ENCODE measurements around the gene KIAA1328.

The KIAA1328 gene

DNA sequence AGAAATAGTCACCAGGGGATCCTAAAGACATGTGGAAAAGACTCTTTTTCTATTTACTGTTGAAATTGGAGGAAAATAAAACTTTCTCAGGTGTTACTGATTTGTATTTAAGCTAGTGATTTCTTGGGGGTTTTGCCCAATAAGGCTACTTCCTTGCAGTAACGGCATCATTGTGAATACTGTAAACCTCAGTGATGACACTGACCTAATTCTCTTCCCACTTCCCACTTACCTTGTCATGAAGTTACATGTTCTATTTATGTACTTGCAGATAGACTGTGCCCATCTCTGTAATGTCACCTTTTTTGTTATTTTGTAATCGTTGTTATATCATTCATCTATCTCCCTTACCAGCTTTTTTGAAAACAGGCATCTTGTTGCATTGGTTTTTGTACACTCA is 134.5 kb downstream of the KIAA1328 start:
- DNase-seq: no peak

DNA sequence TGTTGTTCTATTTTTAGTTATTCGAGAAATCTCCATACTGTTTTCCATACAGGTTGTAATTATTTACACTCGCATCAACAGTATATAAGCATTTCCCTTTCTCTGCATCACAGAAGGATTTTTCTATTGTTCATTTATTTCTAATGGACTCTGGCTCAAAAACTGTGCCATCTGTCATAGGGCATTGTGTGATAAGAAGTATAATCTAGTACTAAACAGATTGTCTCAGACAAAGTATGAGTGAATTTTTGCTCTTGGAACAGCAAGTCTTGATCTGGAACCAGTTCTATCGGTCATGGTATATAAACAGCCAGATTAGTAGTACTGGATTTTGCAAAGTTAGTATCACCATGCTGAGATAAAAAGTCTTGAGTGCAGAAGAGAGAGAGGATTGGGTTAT is 145.8 kb downstream of the KIAA1328 start:
- no peak for DNase-seq

DNA sequence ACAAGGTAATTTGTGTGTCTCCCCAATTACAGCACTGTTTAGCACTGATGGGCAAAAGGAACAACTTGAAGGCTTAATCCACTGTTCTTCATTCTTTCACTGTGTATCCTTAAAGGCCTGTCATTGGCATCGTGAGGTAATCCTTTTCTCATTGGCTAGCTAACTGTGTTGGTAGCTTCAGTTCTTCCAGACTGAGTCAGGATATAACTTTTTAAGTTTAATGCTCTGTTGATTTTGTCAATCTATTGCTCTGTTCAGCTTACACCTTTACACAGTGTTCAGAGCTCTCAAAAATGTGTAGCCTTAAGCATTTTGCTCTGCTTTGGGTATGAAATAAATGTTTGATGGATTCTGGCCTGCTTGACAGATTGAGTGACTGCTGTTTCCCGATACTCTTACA is 148.2 kb downstream of the KIAA1328 start:
- DNase-seq: no peak

DNA sequence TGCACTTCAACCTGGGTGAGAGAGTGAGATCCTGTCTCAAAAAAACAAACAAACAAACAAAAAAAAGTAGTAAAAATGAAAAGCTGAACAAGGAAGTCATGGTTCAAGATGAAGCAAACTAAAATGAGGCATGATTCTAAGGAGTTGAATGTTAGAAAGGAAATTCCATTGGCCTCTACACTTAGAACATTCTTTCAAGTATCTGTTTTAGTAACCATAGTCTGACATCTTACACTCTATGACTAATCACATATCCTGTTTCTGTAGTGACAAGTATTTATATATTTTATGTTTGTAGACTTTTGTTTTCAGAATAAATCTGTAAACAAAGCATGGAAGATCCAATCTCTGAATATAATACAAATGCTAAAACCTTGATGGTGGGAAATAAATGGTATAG is 164.1 kb downstream of the KIAA1328 start:
- no peak for DNase-seq

DNA sequence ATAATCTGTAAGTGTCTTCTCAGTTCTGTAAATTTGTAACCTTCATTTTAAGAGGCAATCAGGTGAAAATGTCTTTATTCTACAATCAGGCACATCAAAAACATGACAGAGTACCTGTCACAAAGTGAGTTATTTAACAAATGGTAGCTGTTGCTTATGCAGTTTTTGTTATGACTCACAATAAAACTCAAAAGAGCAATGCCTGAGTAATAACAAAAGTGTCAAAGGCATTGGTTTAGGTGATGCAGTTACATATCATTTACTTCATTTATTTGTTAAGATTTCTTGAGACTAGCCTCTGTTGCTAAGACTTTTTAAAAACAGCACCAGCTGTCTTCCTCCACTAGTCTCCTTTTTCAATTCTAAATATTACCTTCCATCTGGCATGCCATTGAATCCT is 177.8 kb downstream of the KIAA1328 start:
- no peak for DNase-seq

DNA sequence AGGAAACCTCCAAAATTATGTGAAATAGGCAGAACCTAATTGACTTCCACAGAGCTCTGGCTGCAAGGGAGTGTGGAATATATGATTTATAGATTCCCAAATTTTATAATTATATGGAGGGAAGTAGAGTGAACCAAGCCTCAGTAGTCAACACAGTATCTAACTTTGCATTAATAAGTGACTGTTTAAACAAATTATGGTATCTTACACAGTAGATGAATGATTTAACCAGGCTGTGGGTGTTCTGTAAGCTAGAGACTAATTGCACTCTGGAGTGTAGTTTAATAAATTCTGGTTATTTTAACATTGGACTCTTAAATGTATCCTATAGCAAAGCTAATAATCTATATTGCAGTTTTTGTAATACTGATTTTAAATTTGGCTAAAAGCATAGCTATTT is 183.5 kb downstream of the KIAA1328 start:
- no peak for DNase-seq

DNA sequence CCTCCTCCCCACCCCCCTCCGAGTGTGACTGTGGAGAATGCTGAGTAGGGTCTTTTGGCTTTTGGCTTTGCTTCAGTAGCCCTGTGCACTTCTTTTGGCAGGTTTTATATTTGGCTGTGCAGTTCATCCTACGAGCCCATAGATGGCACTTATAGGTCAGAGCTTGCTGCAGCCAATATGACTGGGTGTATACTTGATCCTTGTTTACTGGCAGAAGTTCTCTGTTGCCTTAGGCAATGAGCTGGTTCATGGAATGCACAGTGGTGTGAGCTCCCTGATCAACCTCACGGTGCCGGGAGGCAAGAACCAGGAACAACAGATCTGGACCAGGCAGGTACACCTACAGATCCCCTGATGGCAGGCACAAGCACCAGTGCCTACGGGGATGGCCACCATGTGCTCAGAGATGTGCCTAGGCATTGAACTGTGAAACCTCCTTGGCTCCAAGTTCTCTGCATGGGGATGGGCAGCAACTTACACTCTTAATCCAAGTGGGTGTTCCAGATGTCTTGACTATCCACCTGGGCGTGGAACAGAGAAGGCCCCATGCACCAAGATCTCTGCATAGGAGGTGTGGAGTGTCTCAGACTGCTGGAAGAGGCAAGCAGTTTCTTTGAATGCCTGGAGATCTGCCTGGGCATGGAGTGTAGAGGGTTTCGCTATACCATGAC is 190.4 kb downstream of the KIAA1328 start:
- DNase-seq: no peak

DNA sequence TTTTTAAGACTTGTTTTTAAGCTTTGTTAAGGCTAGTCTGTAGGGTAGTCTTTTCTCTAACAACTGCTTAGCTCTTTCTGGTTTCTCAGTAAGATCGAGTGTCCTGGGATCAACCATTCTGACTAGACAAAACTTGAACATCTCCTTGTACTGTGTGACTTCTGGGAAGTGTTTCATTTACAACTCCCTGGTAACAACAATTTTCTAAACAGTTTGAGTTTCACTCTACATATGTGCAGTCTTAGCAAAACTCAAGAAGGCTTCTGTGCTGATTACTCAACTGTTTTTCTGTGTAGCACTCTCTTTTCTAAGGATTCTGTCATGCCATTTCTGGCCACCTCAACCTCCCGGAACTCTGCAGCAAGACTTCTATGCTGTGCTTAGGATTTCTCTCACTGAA is 204.5 kb downstream of the KIAA1328 start:
- DNase-seq: no peak

DNA sequence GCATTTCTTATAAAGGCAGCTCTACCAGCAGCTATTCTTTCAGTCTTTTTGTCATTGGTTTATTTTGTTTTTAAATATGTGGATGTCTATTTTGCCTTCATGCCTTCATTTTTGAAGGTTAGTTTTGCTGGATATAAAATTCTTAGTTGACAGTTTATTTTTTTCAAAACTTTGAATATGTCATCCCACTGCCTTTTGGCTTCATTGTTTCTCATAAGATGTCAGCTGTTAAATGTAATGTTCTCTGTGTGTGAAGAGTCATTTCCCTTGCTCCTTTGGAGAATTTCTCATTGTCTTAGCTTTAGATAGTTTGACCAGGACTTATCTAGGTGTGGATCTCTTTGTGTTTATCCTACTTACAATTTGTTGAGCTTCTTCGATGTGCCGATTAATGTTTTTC is 213.5 kb downstream of the KIAA1328 start:
- DNase-seq: no peak

DNA sequence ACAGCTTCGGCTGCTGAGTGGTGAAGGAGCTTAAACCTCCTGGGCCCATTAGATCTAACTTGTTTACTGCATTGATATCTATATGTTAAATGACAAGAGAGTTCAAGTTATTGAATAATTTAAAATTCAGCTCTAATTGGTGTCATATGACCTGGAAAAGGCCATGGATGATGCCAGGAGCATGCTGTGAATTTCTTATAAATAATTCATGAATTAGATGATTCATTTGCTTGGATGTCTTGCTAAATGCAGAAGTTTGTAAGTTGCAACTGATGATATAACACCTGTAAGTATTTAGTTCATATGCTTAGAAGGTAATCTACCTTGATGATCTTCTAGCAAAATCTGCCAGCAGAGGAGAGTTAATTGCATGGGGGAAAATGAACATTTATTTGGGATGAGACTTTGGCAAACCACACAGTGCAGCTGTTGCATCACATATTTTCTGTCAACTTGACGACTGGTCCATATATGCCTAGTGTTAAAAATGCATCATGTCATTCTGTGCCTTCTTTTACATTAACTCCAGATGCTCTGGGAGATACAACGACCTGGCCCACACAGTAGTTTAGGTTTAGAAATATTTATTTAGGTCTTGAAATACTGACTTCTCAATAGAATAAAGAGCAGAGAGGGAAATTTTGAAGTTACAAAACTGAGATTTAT is 226.3 kb downstream of the KIAA1328 start:
- no peak for DNase-seq

DNA sequence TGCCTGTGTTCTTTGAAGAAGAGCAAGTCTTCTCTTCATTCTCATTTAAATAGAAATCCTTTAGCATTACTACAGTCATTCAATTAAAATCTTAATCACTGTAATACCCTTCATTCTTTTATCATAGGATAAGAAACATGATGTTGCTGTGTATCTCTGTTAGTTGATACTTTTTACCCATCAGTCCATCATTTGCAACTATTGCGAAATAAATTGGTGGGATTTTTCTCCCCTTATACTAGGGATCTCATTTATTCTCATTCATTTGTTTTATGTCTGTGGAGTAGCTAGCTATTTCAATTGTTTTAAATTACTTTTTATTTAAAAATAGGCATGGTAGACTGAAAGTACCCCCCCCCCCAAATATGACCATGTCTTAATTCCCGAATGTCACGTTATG is 235.3 kb downstream of the KIAA1328 start:
- DNase-seq: no peak

DNA sequence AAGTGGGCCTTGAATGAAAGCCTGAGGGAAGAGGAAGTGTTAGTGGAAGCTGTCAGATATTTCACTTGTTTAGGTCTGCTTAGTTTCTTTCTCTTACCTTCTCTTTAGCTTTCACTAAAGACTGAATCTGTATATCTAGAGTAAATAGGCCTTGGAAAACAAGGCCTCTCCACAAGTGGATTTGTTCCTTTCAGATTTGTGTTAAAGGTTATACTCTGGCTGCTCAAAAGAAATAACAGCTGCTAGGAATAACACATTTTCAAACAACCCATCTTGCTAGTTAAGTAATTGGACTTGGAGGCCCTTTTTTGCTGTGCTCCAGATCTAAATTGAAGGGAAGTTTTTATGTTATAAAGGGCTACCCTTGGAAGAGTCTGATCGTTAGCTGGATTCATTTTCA is 236.3 kb downstream of the KIAA1328 start:
- no peak for DNase-seq

DNA sequence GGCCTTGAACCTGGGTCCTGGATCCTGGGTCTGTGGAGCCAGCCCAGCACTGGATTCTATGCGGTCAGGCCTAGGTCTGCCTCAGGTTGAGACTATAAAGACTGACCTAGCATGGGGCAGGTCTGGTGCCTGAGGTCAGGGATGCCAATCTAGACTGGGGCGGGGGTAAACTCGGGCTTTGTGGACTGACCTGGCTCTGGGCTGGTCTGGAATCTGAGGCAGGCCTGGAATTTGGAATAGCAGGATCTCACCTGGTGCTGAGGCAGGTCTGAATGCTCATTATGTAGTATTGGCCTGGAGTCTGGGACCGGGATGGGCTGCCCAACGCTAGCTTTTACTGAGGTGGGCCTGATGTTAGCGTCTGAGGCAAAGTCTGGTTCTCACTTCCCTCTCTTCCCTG is 256.0 kb downstream of the KIAA1328 start:
- DNase-seq: no peak

DNA sequence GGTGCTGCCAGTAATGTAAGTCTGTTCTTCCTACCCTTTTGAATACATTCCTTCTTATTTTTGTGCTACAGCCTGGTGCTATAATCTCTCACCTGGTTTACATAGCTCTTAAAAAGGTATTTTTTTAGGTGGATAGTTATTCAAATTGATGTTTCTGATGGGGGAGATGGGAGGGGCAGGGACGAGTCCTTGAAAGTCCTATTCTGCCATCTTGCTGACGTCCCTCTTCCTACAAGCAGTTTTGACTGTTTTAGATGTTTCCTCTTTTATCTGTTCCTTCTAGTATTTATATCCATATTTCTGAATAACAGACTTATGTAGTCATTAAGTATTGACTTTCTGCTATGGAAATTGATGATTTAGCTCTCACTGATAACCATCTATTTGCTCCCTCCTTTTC is 256.4 kb downstream of the KIAA1328 start:
- DNase-seq: no peak

DNA sequence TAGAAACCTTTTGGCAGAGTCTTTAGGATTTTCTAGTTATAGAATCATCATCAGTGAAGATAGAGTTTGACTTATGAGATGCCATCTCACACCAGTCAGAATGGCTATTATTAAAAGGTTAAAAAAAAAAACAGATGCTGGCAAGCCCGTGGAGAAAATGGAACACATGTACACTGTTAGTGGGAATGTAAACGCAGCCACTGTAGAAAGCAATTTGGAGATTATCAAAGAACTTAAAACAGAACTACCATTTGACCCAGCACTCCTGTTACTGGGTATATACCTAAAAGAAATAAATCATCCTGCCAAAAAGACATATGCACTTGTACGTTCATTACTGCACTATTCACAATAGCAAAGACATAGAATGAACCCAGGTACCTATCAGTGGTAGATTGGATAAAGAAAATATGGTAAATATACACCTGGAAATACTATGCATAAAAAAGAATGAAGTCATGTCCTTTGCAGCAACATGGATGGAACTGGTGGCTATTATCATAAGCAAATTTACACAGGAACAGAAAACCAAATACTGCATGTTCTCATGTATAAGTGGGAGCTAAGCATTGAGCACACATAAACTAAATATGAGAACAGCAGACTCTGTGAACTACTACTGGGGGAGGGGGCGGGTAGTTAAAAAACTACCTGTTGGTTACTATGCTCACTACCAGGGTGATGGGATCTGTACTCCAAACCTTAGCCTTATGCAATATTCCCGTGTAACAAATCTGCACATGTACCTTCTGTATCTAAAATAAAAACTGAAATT is 279.0 kb downstream of the KIAA1328 start:
- DNase-seq: no peak

DNA sequence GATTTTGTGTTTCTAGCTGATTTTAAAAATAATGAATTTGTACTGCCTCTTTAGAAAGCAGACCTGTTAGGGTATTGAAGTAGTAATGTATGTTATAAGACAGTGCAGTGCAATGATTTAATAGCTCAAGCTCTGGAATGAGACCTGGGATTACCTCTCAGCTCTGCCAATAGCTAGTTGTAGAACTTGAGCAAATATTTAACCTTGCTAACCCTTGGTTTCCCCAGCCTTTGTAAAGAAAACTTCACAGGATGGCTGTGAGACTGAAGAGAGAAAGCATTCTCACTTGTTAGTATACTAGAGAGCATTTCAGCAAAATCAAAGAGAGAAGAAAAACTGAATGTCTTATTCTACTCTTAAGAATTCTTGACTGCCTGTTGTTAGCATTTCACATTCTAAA is 293.9 kb downstream of the KIAA1328 start:
- DNase-seq: no peak

DNA sequence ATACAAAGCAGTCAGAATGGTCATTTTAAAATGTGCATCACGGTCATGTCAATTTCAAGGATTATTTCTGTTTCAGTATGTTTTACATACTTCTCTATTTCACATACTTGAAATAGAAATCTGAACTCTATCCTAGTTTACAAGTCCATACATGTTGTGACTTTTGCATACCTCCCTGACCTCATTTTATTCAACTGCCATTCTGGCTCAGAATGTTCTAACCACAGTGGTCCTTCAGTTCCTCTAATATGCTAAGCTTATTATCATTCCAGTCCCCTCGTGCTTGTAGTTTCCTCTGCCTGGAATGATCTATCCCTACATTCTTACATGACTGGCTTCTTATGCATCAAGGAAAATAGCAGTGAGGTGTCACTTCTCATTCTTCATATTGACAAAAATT is 295.6 kb downstream of the KIAA1328 start:
- no peak for DNase-seq

DNA sequence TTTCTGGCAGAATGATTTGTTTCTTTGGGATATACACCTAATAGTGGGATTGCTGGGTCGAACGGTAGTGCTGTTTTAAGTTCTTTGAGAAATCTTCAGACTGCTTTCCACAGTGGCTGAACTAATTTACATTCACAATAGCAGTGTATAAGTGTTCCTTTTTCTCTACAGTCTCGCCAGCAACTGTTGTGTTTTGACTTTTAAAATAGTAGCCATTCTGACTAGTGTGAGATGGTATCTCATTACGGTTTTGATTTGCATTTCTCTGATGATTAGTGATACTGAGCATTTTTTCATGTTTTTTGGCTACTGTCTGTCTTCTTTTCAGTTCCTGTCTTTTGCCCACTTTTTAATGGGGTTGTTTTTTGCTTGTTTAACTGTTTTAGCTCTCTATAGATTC is 306.2 kb downstream of the KIAA1328 start:
- DNase-seq: no peak

DNA sequence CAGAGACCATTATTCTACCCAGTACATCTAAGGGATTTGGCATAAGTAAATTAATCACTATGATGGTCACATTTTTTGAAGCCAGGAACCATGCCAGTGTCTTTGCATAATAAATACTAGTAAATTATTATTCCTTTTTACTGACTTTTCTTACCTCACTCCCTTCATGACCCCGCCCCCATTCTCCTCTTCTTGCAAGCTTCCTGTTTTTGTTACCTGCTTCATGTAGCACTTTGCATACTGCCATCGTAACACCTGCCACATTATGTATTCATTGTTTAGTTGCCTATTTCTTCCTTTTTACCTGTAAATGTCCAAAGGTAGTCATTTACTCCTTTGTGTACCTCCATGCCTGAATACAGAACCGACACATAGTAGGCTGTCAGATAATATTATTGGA is 309.5 kb downstream of the KIAA1328 start:
- no peak for DNase-seq

DNA sequence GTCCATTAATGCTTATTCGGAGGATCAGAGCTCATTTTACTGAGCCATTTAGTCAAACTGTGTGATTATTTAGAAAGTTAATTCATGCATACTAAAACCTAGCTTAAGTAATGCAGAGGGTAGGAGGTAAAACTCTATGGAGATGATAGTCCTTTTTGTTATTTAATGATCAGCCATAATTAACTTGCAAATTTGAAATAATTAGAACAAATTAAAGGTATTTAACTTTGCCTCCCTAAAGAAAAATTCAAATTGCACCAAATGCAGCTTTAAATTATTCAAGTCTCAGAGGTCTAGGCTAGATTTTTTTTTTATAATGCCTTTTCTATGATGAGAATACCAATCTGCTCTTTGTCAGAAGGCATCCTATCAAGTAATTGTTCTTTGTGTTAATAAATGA is 310.9 kb downstream of the KIAA1328 start:
- no peak for DNase-seq

DNA sequence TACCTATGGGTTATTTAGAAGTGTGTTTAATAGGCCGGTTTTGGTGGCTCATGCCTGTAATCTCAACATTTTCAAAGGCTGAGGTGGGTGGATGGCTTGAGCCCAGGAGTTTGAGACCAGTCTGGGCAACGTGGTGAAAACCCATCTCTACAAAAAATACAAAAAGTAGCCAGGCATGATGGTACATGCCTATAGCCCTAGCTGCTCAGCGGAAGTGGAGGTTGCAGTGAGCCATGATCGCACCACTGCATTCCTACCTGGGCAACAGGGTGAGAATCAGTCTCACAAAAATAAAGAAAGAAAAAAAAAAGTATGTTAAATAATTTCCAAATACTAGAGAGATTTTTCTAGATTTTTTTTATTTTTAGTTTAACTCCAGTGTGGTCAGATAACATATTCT is 316.0 kb downstream of the KIAA1328 start:
- no peak for DNase-seq

DNA sequence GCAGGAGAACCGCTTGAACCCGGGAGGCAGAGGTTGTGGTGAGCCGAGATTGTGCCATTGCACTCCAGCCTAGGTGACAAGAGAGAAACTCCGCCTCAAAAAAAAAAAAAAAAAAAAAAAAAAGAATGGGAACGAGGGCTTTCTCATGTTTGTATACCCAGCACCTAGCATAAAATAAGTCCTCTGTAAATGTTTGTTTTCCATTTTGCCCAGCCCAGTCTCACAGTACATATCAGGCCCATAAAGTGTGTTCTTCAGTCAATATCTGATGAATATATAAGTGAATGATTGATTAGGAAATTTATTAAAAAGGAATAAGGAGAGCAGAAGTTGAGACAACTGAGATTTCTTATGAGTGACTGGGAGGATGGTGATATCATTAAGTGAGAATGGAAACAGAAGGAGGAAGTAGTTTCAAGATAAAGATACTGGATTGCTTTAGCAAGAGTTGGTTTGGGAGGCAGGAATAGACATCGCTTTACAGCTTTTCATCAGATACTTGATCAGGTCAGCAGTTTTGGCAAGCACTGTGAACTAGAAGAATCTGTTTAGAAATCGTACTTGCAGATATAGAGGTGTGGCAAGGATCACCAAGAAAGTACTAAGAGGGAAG is 327.5 kb downstream of the KIAA1328 start:
- no peak for DNase-seq

DNA sequence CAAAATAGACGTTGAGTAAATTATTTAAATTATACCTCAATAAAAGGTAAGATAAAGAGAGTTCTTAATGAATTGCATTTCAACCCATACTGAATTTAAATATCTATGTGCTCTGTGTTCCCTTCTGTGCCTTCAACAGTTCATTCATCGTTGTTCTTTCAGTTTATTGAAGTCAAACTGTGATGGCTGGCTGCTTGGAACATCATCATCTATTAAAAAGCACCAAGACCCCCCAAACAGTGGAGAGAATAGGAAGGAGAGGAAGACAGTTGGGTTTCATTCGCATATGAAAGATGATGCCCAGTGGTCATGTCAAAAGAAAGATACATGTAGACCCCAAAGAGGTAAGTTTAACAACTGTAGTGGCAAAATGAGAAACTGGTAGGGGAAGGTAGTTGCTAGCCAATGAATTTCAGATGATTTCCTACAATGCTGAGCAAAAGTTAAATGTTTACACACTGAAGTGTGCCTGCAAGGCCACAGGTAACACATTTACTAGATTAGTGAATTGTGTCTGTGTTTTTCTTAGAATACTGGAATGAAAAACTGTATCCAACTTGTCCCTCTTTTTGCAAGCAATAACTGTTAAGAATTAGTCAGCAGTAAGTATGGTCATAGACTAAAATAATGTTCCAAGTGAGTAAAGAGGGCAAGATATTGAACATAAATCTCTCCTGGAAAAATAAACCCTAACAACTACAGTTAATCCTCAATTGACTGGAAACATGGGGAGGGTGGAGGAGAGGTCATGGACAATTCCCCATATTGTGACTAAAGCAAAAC is 331.3 kb downstream of the KIAA1328 start:
- DNase-seq: no peak
